Stimulated activated CD8-positive, alpha-beta memory T cell treated with anti-CD3 and anti-CD28 coated beads, Interleukin-2, amount 100 ng/mL, for 48 hours (primary cell): ENCODE data around the gene COMMD1.
"Not testable (repeated sequence)": the region's sequence is repeated elsewhere in the genome, so short reads cannot be mapped to it uniquely, and the experiment has no call there.

Experiments used
- DNase-seq, 2 donors: peaks; one replicate each; pipeline ENCODE4 v3.0.0-alpha.2; 2020; ENCODE audit warnings: low read depth in 2 of 2

COMMD1 gene

GRCh38 chr2:61966087-61966727, 60.7 kb downstream of the COMMD1 start:
- no peak for DNase-seq

- no peak for DNase-seq
Observed at GRCh38 chr2:61967262-61967661, 61.8 kb downstream of the COMMD1 start.

- DNase-seq: no peak
Observed at GRCh38 chr2:61969376-61969775, 63.9 kb downstream of the COMMD1 start.

- DNase-seq: no peak
Observed at GRCh38 chr2:61970807-61971556, 65.5 kb downstream of the COMMD1 start.

GRCh38 chr2:61978522-61978921, 73.0 kb downstream of the COMMD1 start:
- no peak for DNase-seq

- DNase-seq: no peak
Observed at GRCh38 chr2:61980758-61981157, 75.3 kb downstream of the COMMD1 start.

GRCh38 chr2:61984682-61985081, 79.2 kb downstream of the COMMD1 start:
- no peak for DNase-seq

GRCh38 chr2:61988462-61989366, 83.2 kb downstream of the COMMD1 start:
- no peak for DNase-seq

- DNase-seq: no peak
Observed at GRCh38 chr2:61993422-61994024, 88.0 kb downstream of the COMMD1 start.

- no peak for DNase-seq
Observed at GRCh38 chr2:61994531-61994930, 89.1 kb downstream of the COMMD1 start.

GRCh38 chr2:61995065-61995464, 89.6 kb downstream of the COMMD1 start:
- DNase-seq: no peak

GRCh38 chr2:61995515-61995914, 90.0 kb downstream of the COMMD1 start:
- no peak for DNase-seq

GRCh38 chr2:61998426-61998825, 93.0 kb downstream of the COMMD1 start:
- no peak for DNase-seq

- no peak for DNase-seq
Observed at GRCh38 chr2:62000538-62000937, 95.1 kb downstream of the COMMD1 start.

GRCh38 chr2:62001431-62001830, 96.0 kb downstream of the COMMD1 start:
- DNase-seq: no peak

GRCh38 chr2:62004428-62004827, 99.0 kb downstream of the COMMD1 start:
- not testable (repeated sequence) for DNase-seq

- DNase-seq: no peak
Observed at GRCh38 chr2:62007555-62007954, 102.1 kb downstream of the COMMD1 start.

GRCh38 chr2:62010632-62011256, 105.3 kb downstream of the COMMD1 start:
- no peak for DNase-seq

GRCh38 chr2:62013641-62014040, 108.2 kb downstream of the COMMD1 start:
- no peak for DNase-seq

- no peak for DNase-seq
Observed at GRCh38 chr2:62014102-62014501, 108.6 kb downstream of the COMMD1 start.

GRCh38 chr2:62016957-62017356, 111.5 kb downstream of the COMMD1 start:
- DNase-seq: no peak

- DNase-seq: no peak
Observed at GRCh38 chr2:62029910-62030309, 124.4 kb downstream of the COMMD1 start.
